Measurements from ENCODE around the gene TMED10.

TMED10 gene

DNA sequence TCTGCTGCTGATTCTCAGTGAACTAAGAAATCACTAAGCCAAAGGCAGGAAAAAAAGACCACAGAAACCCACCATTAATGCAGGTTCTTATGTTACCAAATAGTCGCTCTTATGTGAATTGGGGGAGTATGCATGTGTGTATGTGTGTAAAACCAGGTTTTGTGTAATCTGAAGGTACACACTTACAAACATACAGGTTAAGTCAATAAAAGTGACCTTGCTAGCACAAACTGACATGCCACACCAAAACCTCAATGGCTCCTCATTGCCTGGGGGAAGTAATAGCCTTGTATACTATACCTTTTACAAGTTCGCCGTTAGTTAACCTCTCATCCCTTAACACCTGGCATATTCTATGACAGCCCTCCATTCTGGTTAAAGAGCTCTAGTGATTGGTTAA is 29.8 kb upstream of the TMED10 start:
- DNase-seq (ENCODE audit: low read depth): no peak
- TF ChIP-seq, protein P1, sequence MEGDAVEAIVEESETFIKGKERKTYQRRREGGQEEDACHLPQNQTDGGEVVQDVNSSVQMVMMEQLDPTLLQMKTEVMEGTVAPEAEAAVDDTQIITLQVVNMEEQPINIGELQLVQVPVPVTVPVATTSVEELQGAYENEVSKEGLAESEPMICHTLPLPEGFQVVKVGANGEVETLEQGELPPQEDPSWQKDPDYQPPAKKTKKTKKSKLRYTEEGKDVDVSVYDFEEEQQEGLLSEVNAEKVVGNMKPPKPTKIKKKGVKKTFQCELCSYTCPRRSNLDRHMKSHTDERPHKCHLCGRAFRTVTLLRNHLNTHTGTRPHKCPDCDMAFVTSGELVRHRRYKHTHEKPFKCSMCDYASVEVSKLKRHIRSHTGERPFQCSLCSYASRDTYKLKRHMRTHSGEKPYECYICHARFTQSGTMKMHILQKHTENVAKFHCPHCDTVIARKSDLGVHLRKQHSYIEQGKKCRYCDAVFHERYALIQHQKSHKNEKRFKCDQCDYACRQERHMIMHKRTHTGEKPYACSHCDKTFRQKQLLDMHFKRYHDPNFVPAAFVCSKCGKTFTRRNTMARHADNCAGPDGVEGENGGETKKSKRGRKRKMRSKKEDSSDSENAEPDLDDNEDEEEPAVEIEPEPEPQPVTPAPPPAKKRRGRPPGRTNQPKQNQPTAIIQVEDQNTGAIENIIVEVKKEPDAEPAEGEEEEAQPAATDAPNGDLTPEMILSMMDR (conservative IDR thresholded peaks at IDR 0.05; ENCODE audit: control insufficient read depth, insufficient read depth, low read depth, low read length): no peak
- no peak overlapping the region for H3K4me3 ChIP-seq (ENCODE audit: control insufficient read depth, low read depth, low read length)

DNA sequence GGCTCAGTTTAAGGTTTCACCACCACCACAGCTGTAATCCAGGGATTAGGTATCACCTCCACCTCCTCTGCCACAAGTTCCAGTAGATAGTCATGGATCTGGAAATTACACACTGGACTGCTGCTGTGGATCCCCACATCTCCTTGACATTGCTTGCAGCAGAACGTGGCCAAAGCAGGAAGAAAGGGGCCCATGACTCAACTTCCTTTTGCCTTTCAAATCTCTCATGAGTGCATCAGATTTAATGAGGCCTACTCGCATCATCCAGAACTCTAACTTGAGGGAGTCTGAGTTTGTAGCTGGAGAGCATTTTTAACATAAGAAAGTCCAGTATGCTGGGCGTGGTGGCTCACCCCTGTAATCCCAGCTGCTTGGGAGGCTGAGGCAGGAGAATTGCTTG is 29.2 kb upstream of the TMED10 start:
- TF ChIP-seq, protein P1 (conservative IDR thresholded peaks at IDR 0.05; ENCODE audit: control insufficient read depth, insufficient read depth, low read depth, low read length): no peak
- peak; percentile 60 for DNase-seq (ENCODE audit: low read depth)
- no peak overlapping the region for H3K4me3 ChIP-seq (ENCODE audit: control insufficient read depth, low read depth, low read length)

DNA sequence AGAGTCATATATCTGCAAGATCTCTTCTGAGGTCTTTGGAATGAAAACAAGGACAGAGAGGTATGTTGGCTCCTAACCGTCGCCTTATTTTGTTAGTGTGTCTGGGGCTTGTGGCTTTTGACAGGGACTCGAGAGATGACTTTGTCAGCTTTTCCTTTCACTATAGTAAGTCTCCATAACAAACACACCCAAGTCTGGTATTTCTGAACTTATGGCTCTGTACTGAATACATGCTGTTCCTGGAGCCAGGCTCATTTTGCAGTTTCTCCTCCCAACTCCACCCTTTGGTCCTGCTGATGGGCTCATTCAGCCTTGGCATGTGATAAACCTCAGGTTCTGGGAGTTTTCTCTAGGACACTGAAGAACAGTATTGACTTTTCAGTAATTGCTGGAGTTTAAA is 27.7 kb upstream of the TMED10 start:
- no peak for DNase-seq (ENCODE audit: low read depth)
- H3K4me3 ChIP-seq (ENCODE audit: control insufficient read depth, low read depth, low read length): no peak overlapping the region
- TF ChIP-seq, protein P1 (conservative IDR thresholded peaks at IDR 0.05; ENCODE audit: control insufficient read depth, insufficient read depth, low read depth, low read length): no peak

DNA sequence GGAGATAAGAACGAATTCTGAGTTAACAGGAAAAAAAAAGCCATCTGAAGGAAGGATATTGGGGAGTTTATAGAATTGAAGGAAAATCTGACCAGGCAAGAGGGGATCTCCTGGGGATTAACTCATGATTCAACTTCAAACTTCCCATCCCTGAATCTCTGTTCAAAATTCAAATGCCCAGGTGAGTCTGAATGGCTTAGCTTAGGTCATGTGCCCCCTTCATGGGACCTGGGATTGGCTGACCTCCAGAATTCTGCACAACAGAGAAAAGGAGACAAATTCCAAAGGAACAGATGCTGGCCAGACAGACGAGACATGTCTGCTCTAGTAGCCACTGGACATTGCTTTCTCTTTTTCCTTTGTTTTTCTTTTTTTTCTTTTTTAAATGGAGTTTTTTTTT is 26.2 kb upstream of the TMED10 start:
- DNase-seq (ENCODE audit: low read depth): no peak
- TF ChIP-seq, protein P1 (conservative IDR thresholded peaks at IDR 0.05; ENCODE audit: control insufficient read depth, insufficient read depth, low read depth, low read length): no peak
- H3K4me3 ChIP-seq (ENCODE audit: control insufficient read depth, low read depth, low read length): no peak overlapping the region

DNA sequence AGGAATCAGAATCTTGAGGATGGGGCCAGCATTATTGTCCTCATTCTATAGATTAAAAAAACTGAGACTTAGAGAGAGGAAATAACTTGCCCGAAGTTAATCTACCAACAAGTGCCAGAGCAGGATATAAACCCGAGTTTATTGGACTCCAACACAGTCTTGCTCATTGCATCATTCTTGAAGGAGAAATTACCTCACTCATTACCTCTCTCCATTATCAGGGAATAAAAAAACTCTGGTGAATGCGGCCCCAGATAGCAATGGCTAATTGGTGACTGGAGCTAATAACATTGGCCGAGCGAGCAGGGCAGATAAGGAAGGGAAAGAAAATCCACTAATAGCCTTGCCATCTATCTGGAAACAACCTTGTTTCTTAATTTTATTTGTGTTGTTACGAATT is 24.7 kb upstream of the TMED10 start:
- TF ChIP-seq, protein P1 (conservative IDR thresholded peaks at IDR 0.05; ENCODE audit: control insufficient read depth, insufficient read depth, low read depth, low read length): no peak
- H3K4me3 ChIP-seq (ENCODE audit: control insufficient read depth, low read depth, low read length): no peak overlapping the region
- no peak for DNase-seq (ENCODE audit: low read depth)

DNA sequence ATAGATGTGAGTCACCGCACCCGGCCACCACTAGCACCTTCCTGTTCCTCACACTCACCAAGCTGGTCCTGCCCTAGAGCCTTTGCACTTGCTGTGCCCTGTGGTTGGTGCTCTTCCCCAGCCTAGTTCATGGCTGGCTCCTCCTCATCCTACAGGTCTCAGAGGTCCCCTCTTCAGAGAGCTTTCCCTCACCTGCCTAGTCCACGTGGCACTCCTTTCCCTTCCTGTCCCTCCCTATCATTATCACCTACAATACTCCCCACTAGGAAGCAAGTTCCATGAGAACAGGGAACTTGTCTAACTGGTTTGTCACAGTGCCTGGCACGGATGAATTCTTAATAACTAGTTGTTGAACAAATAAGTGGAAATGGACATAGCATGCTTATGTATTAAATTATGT is 24.0 kb upstream of the TMED10 start:
- H3K4me3 ChIP-seq (ENCODE audit: control insufficient read depth, low read depth, low read length): no peak overlapping the region
- TF ChIP-seq, protein P1 (conservative IDR thresholded peaks at IDR 0.05; ENCODE audit: control insufficient read depth, insufficient read depth, low read depth, low read length): no peak
- no peak for DNase-seq (ENCODE audit: low read depth)

DNA sequence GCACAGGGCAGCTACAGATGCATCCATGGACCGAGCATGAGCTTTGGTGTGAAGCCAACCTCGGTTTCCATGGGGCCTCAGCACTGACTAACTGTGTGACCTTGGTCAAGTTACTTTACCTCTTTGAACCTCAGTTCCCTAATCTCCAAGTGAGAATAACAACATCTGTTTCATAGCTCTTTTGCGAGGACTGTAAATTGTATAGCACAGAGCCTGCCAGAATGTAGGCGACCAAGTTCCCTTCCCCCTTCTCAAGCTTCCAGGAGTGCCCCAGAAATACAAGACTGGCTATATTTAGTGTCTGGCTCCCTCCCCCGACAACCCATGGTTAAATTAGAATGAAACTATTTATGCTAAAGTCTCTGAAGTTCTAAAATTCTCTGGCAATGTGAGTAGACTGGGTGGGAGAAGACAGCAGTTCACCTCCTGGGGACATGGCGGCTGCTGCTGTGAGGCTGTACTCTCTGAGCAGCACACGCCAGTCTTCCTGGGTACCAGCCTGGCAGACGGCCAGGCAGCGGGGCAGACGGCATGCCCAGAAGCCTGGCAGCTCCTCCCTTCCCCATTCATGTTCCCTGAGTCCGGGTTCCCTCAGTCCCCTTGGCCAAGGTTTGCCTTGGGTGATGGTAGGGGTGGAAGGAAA is 22.0 kb upstream of the TMED10 start:
- TF ChIP-seq, protein P1 (conservative IDR thresholded peaks at IDR 0.05; ENCODE audit: control insufficient read depth, insufficient read depth, low read depth, low read length): no peak
- no peak for DNase-seq (ENCODE audit: low read depth)
- no peak overlapping the region for H3K4me3 ChIP-seq (ENCODE audit: control insufficient read depth, low read depth, low read length)
